HG02870 (cell line): ENCODE results near the gene WWP2.
"Not testable (repeated sequence)": the region's sequence is repeated elsewhere in the genome, so short reads cannot be mapped to it uniquely, and the experiment has no call there.

ENCODE experiments used
- ATAC-seq: cut with Tn5 transposase; IDR thresholded peaks from one replicate; pipeline ENCODE4 v1.9.1; 2021; ENCODE audit warnings: mild to moderate bottlenecking, moderate library complexity; ENCODE audit not compliant: unreplicated experiment

Gene WWP2

GRCh38 chr16:69761983-69762813 lies at the start of gene WWP2:
Gene WWP2 (plus strand): TSS chr16:69762332. CDS start chr16:69787011, 24,679 bp downstream.
- peak; percentile 76 for ATAC-seq

DNA sequence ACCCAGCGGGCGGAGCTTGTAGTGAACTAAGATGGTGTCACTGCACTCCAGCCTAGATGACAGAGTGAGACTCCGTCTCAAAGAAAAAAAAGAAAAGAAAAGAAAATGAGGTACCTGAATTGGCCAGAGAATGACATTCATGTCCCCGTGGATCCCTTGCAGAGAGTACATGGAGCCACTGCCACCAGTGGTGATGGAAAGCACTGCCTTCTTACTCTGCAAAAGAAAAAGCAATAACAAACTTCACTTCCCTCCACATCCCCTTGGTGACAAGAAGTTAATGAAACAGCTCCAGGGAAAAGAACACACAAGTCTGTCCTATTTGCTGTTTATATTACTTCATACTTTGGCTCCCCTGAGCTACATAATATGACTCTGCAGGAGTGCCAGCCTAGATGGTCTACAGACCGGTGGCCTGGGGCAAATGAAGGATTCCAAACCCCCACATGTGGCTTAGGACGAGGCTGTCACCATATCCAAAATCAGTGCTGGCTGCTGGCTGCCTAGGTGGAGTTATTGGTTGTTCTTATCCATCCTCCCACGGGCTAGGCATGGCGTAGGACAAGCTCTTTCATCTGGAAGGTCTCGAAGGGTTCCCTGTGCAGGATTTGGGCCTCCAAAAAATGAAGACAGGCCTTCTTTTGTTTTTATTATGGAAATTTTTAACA lies 49.1 kb upstream of the WWP2 start:
- ATAC-seq, result no peak

- ATAC-seq, result no peak
Observed at GRCh38 chr16:69717066-69717465, 45.1 kb upstream of the WWP2 start.

- no peak for ATAC-seq
Observed at GRCh38 chr16:69718111-69718764, 43.9 kb upstream of the WWP2 start.

- ATAC-seq, result no peak
Observed at GRCh38 chr16:69720822-69721430, 41.2 kb upstream of the WWP2 start.

DNA sequence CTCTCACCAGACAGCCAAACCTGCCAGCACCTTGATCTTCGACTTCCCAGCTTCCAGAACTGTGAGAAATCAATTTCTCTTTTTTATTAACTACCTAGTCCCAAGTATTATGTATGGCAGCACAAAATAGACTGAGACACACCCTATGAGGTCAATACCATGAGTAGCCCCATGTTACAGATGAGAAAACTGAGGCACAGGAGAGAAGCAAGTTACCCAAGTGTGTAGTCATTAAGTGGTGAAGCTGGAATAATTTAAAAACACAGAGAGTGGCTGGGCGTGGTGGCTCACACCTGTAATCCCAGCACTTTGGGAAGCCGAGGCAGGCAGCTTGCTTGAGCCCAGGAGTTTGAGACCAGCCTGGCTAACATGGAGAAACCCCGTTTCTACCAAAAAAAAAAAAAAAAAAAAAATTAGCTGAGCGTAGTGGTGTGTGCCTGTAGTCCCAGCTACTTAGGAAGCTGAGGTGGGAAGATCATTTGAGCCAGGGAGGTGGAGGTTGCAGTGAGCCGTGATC lies 40.6 kb upstream of the WWP2 start:
- no peak for ATAC-seq

GRCh38 chr16:69724414-69724873 lies 37.7 kb upstream of the WWP2 start:
- ATAC-seq, result no peak

- ATAC-seq, result no peak
Observed at GRCh38 chr16:69724981-69725479, 37.1 kb upstream of the WWP2 start.

GRCh38 chr16:69725480-69726312 lies 36.4 kb upstream of the WWP2 start:
- no peak for ATAC-seq

GRCh38 chr16:69726313-69727060 lies 35.6 kb upstream of the WWP2 start, which contains the start of gene NQO1:
Gene NQO1 (minus strand): TSS chr16:69726560. CDS start chr16:69726439, 121 bp downstream.
- ATAC-seq, result peak; percentile 98

DNA sequence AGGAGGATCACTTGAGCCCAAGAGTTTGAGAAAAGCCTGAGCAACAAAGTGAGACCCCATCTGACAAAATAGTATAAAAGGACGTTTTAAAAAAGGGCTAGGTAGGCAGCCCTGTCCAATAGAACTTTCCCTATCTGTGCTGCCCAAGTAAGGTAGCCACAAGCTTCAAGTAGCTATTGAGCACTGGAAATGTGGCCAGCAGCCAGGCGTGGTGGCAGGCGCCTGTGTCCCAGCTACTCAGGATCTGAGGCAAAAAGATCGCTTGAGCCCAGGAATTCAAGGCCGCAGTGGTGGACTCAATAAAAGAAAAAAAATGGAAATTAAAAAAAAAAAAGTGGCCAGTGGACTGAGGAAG lies 34.2 kb upstream of the WWP2 start:
- no peak for ATAC-seq

GRCh38 chr16:69729030-69729429 lies 33.1 kb upstream of the WWP2 start:
- ATAC-seq, result not testable (repeated sequence)

DNA sequence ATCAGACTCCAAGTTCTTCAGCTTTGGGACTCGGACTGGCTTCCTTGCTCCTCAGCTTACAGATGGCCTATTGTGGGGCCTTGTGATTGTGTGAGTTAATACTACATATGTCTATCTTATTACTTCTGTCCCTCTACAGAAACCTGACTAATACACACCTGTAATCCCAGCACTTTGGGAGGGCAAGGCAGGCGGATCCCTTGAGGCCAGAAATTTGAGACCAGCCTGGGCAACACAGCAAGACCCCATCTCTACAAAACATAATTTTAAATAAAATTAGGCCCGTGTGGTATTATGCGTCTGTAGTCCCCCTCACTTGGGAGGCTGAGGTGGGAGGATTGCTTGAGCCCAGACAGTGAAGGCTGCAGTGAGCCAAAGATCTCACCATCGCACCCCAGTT lies 30.9 kb upstream of the WWP2 start:
- ATAC-seq, result not testable (repeated sequence)

DNA sequence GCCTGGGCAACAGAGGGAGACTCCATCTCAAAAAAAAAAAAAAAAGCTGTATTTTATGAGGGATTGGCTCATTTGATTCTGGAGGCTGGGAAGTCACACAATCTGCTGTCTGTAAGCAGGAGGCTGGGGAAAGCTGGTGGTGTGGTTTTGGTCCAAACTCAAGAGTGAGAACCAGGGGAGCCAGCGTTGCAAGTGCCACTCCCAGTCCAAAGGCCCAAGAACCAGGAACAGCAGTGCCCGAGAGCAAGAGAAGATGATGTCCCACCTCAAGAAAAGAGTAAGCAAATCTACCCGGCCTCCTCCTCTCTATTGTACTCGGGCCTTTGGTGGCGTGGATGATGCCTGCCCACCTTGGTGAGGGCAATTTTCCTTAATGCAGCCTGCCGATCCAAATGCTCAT lies 30.0 kb upstream of the WWP2 start:
- no peak for ATAC-seq

- no peak for ATAC-seq
Observed at GRCh38 chr16:69741519-69741918, 20.6 kb upstream of the WWP2 start.

GRCh38 chr16:69741951-69742904 lies 19.9 kb upstream of the WWP2 start:
- ATAC-seq, result no peak

GRCh38 chr16:69744363-69745231 lies 17.5 kb upstream of the WWP2 start:
- no peak for ATAC-seq
